Activated naive CD4-positive, alpha-beta T cell treated with anti-CD3 and anti-CD28 coated beads for 36 hours (primary cell): ENCODE results near the gene CHIC2. TPM values are rescaled to one million over a fixed set of nuclear protein-coding genes. Genes with fewer than 3 reads are reported as not detected.

ENCODE experiments used
- CTCF ChIA-PET: fragments of 350-600 bp; sonication (Branson Sonifier 250); formaldehyde crosslinking; loops from one replicate; lab custom pipeline; 2021; ENCODE audit warnings: antibody characterized with exemption; lab: Charles Lee
- DNase-seq: peaks from one replicate; pipeline ENCODE4 v3.0.0-alpha.2; 2020
- H3K27ac Mint-ChIP-seq: one replicate; pipeline ENCODE4 v1.8.0; 2021; ENCODE audit warnings: mild to moderate bottlenecking, mixed read lengths
- H3K27me3 Mint-ChIP-seq: one replicate; pipeline ENCODE4 v1.8.0; 2021; ENCODE audit warnings: low read depth, mixed read lengths
- H3K36me3 Mint-ChIP-seq: one replicate; pipeline ENCODE4 v1.8.0; 2021; ENCODE audit warnings: low read depth, mixed read lengths
- H3K4me1 Mint-ChIP-seq: one replicate; pipeline ENCODE4 v1.8.0; 2021; ENCODE audit warnings: low read depth, mixed read lengths
- H3K4me3 Mint-ChIP-seq: one replicate; pipeline ENCODE4 v1.8.0; 2021; ENCODE audit warnings: mild to moderate bottlenecking, moderate library complexity, mixed read lengths
- H3K9me3 Mint-ChIP-seq: one replicate; pipeline ENCODE4 v1.8.0; 2021; ENCODE audit warnings: mixed read lengths
- intact Hi-C: fragments of 100-400 bp; cut with micrococcal nuclease; formaldehyde crosslinking; loops from one replicate; pipeline ENCODE4 v1.15.1; 2023
- total RNA-seq, 2 experiments: library from RNA; stranded (reverse); gene quantifications; one replicate each; pipeline ENCODE4 v1.2.3, GENCODE V29; 2021

CHIC2 gene
- total RNA-seq, 2 experiments from 2014 or later, result 7.2 to 7.6 TPM

- no peaks in the 10 kb centered on the region for H3K27me3 Mint-ChIP-seq
- no peaks in the 10 kb centered on the region for H3K4me1 Mint-ChIP-seq
- DNase-seq, result no peak
- no peak overlapping the region for H3K27ac Mint-ChIP-seq
- CTCF ChIA-PET, result no interaction called here
- intact Hi-C loops, result no loop called here
- no peaks in the 10 kb centered on the region for H3K9me3 Mint-ChIP-seq
- no peak overlapping the region for H3K4me3 Mint-ChIP-seq
- H3K36me3 Mint-ChIP-seq, result peaks cover 3% of the 10 kb centered on the region
Measured at GRCh38 chr4:53991821-53992220, 72.6 kb downstream of the CHIC2 start.

- no peaks in the 10 kb centered on the region for H3K9me3 Mint-ChIP-seq
- no peak overlapping the region for H3K4me3 Mint-ChIP-seq
- H3K36me3 Mint-ChIP-seq, result peaks cover 3% of the 10 kb centered on the region
- no peaks in the 10 kb centered on the region for H3K4me1 Mint-ChIP-seq
- no peak for DNase-seq
- no peaks in the 10 kb centered on the region for H3K27me3 Mint-ChIP-seq
- H3K27ac Mint-ChIP-seq, result no peak overlapping the region
- intact Hi-C loops, result no loop called here
- CTCF ChIA-PET, result interaction anchor here (1.5 kb wide), 1 partner anchor 60 kb away, joined by 3 read pairs; no protein-coding TSS in a partner anchor
Measured at GRCh38 chr4:53990641-53991040, 73.8 kb downstream of the CHIC2 start.

GRCh38 chr4:53987761-53988171, 76.6 kb downstream of the CHIC2 start:
- intact Hi-C loops, result no loop called here
- H3K27ac Mint-ChIP-seq, result no peak overlapping the region
- H3K27me3 Mint-ChIP-seq, result no peaks in the 10 kb centered on the region
- H3K4me1 Mint-ChIP-seq, result no peaks in the 10 kb centered on the region
- H3K9me3 Mint-ChIP-seq, result no peaks in the 10 kb centered on the region
- no peaks in the 10 kb centered on the region for H3K36me3 Mint-ChIP-seq
- H3K4me3 Mint-ChIP-seq, result no peak overlapping the region
- CTCF ChIA-PET, result interaction anchor here (0.6 kb wide), 1 partner anchor 1050 kb away, joined by 3 read pairs; no protein-coding TSS in a partner anchor
- no peak for DNase-seq

- no peaks in the 10 kb centered on the region for H3K27me3 Mint-ChIP-seq
- H3K36me3 Mint-ChIP-seq, result no peaks in the 10 kb centered on the region
- no peak overlapping the region for H3K27ac Mint-ChIP-seq
- no peak for DNase-seq
- intact Hi-C loops, result no loop called here
- H3K4me3 Mint-ChIP-seq, result no peak overlapping the region
- H3K9me3 Mint-ChIP-seq, result no peaks in the 10 kb centered on the region
- H3K4me1 Mint-ChIP-seq, result no peaks in the 10 kb centered on the region
- CTCF ChIA-PET, result no interaction called here
Measured at GRCh38 chr4:53986062-53986461, 78.3 kb downstream of the CHIC2 start.

- CTCF ChIA-PET, result no interaction called here
- intact Hi-C loops, result no loop called here
- Mint-ChIP-seq H3K27me3 (no peaks in the 10 kb centered on the region), H3K9me3 (no peaks in the 10 kb centered on the region), H3K4me1 (no peaks in the 10 kb centered on the region), H3K27ac (no peak overlapping the region), H3K36me3 (no peaks in the 10 kb centered on the region), H3K4me3 (no peak overlapping the region)
- no peak for DNase-seq
Measured at GRCh38 chr4:53981567-53981966, 82.8 kb downstream of the CHIC2 start.

- intact Hi-C loops, result no loop called here
- no peak for DNase-seq
- H3K4me1 Mint-ChIP-seq, result no peaks in the 10 kb centered on the region
- H3K9me3 Mint-ChIP-seq, result no peaks in the 10 kb centered on the region
- H3K4me3 Mint-ChIP-seq, result no peak overlapping the region
- CTCF ChIA-PET, result no interaction called here
- H3K27ac Mint-ChIP-seq, result no peak overlapping the region
- H3K27me3 Mint-ChIP-seq, result no peaks in the 10 kb centered on the region
- no peaks in the 10 kb centered on the region for H3K36me3 Mint-ChIP-seq
Measured at GRCh38 chr4:53981066-53981465, 83.3 kb downstream of the CHIC2 start.

GRCh38 chr4:53974561-53974960, 89.8 kb downstream of the CHIC2 start:
- H3K4me3 Mint-ChIP-seq, result no peak overlapping the region
- no peaks in the 10 kb centered on the region for H3K4me1 Mint-ChIP-seq
- CTCF ChIA-PET, result no interaction called here
- H3K27ac Mint-ChIP-seq, result no peak overlapping the region
- H3K36me3 Mint-ChIP-seq, result peaks cover 4% of the 10 kb centered on the region
- DNase-seq, result no peak
- H3K9me3 Mint-ChIP-seq, result peaks cover 6% of the 10 kb centered on the region
- intact Hi-C loops, result no loop called here
- no peaks in the 10 kb centered on the region for H3K27me3 Mint-ChIP-seq

GRCh38 chr4:53967986-53968385, 96.4 kb downstream of the CHIC2 start:
- intact Hi-C loops, result no loop called here
- Mint-ChIP-seq H3K27ac (no peak overlapping the region), H3K4me3 (no peak overlapping the region), H3K36me3 (peaks cover 4% of the 10 kb centered on the region), H3K9me3 (no peaks in the 10 kb centered on the region), H3K27me3 (no peaks in the 10 kb centered on the region), H3K4me1 (no peaks in the 10 kb centered on the region)
- no peak for DNase-seq
- CTCF ChIA-PET, result no interaction called here

- CTCF ChIA-PET, result no interaction called here
- no peaks in the 10 kb centered on the region for H3K9me3 Mint-ChIP-seq
- H3K27me3 Mint-ChIP-seq, result no peaks in the 10 kb centered on the region
- no peaks in the 10 kb centered on the region for H3K4me1 Mint-ChIP-seq
- H3K27ac Mint-ChIP-seq, result no peak overlapping the region
- H3K36me3 Mint-ChIP-seq, result no peaks in the 10 kb centered on the region
- intact Hi-C loops, result no loop called here
- no peak overlapping the region for H3K4me3 Mint-ChIP-seq
- DNase-seq, result no peak
Measured at GRCh38 chr4:53963781-53964180, 100.6 kb downstream of the CHIC2 start.

GRCh38 chr4:53963336-53963735, 101.1 kb downstream of the CHIC2 start:
- H3K4me3 Mint-ChIP-seq, result no peak overlapping the region
- DNase-seq, result no peak
- H3K4me1 Mint-ChIP-seq, result no peaks in the 10 kb centered on the region
- intact Hi-C loops, result no loop called here
- H3K9me3 Mint-ChIP-seq, result no peaks in the 10 kb centered on the region
- no peak overlapping the region for H3K27ac Mint-ChIP-seq
- CTCF ChIA-PET, result no interaction called here
- H3K27me3 Mint-ChIP-seq, result no peaks in the 10 kb centered on the region
- no peaks in the 10 kb centered on the region for H3K36me3 Mint-ChIP-seq

GRCh38 chr4:53962516-53963225, 101.7 kb downstream of the CHIC2 start:
- no peaks in the 10 kb centered on the region for H3K36me3 Mint-ChIP-seq
- H3K9me3 Mint-ChIP-seq, result no peaks in the 10 kb centered on the region
- H3K4me3 Mint-ChIP-seq, result no peak overlapping the region
- no peaks in the 10 kb centered on the region for H3K4me1 Mint-ChIP-seq
- no peak overlapping the region for H3K27ac Mint-ChIP-seq
- intact Hi-C loops, result no loop called here
- H3K27me3 Mint-ChIP-seq, result no peaks in the 10 kb centered on the region
- DNase-seq, result no peak
- CTCF ChIA-PET, result no interaction called here

GRCh38 chr4:53961351-53961750, 103.1 kb downstream of the CHIC2 start:
- intact Hi-C loops, result no loop called here
- no peak overlapping the region for H3K4me3 Mint-ChIP-seq
- CTCF ChIA-PET, result interaction anchor here (0.6 kb wide), 1 partner anchor 512 kb away, joined by 3 read pairs; no protein-coding TSS in a partner anchor
- no peak overlapping the region for H3K27ac Mint-ChIP-seq
- H3K27me3 Mint-ChIP-seq, result no peaks in the 10 kb centered on the region
- H3K4me1 Mint-ChIP-seq, result no peaks in the 10 kb centered on the region
- no peak for DNase-seq
- no peaks in the 10 kb centered on the region for H3K9me3 Mint-ChIP-seq
- no peaks in the 10 kb centered on the region for H3K36me3 Mint-ChIP-seq

- DNase-seq, result no peak
- CTCF ChIA-PET, result interaction anchor here (0.6 kb wide), 1 partner anchor 512 kb away, joined by 3 read pairs; no protein-coding TSS in a partner anchor
- H3K4me3 Mint-ChIP-seq, result no peak overlapping the region
Measured at GRCh38 chr4:53960843-53961242, 103.6 kb downstream of the CHIC2 start.

More at GRCh38 chr4:53960843-53961242, 103.6 kb downstream of the CHIC2 start:
- no peaks in the 10 kb centered on the region for H3K27me3 Mint-ChIP-seq
- H3K27ac Mint-ChIP-seq, result no peak overlapping the region
- no peaks in the 10 kb centered on the region for H3K4me1 Mint-ChIP-seq
- H3K9me3 Mint-ChIP-seq, result no peaks in the 10 kb centered on the region
- H3K36me3 Mint-ChIP-seq, result no peaks in the 10 kb centered on the region
- intact Hi-C loops, result no loop called here
